Astrocyte of the spinal cord (primary cell): Measurements from ENCODE around the gene PROSER2.

Experiments used
- DNase-seq: peaks from one replicate; pipeline ENCODE4 v3.0.0; 2011; ENCODE audit warnings: low read depth, low spot score
- H3K4me3 ChIP-seq: 2 replicates; pipeline ENCODE4 v1.5.1; 2011; ENCODE audit warnings: low read depth, mild to moderate bottlenecking, low read length, moderate library complexity
- in situ Hi-C: cut with HindIII; loops from 2 replicates; pipeline ENCODE4 v1.10.0; 2017; ENCODE audit warnings: low sequenced_read_pairs
- TF ChIP-seq, protein P1 (sequence below): IDR thresholded peaks from 2 replicates; pipeline ENCODE4 v1.5.1; 2012; ENCODE audit warnings: low read depth, mild to moderate bottlenecking, low read length, inconsistent platforms

PROSER2 gene

DNA sequence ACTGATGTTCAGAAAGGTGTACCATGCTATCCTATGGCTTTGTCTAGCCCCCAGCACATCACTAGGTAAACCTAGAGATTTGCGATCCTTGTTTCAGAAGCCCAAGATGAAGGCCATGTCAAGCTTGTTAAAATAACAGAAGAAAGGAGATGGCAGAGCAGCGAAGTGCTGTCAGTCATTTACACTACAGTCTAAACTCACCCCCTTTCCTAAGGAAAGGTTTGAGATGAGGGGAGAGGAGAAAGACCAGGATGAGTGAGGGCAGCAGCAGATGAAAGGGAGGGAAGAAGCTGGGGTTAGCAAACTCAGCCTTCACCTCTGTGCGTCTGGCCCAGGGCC, 74.8 kb downstream of the PROSER2 start:
- DNase-seq, result no peak
- H3K4me3 ChIP-seq, result no peak overlapping the region
- TF ChIP-seq, protein P1, sequence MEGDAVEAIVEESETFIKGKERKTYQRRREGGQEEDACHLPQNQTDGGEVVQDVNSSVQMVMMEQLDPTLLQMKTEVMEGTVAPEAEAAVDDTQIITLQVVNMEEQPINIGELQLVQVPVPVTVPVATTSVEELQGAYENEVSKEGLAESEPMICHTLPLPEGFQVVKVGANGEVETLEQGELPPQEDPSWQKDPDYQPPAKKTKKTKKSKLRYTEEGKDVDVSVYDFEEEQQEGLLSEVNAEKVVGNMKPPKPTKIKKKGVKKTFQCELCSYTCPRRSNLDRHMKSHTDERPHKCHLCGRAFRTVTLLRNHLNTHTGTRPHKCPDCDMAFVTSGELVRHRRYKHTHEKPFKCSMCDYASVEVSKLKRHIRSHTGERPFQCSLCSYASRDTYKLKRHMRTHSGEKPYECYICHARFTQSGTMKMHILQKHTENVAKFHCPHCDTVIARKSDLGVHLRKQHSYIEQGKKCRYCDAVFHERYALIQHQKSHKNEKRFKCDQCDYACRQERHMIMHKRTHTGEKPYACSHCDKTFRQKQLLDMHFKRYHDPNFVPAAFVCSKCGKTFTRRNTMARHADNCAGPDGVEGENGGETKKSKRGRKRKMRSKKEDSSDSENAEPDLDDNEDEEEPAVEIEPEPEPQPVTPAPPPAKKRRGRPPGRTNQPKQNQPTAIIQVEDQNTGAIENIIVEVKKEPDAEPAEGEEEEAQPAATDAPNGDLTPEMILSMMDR, result no peak
- in situ Hi-C loops, result no loop called here

DNA sequence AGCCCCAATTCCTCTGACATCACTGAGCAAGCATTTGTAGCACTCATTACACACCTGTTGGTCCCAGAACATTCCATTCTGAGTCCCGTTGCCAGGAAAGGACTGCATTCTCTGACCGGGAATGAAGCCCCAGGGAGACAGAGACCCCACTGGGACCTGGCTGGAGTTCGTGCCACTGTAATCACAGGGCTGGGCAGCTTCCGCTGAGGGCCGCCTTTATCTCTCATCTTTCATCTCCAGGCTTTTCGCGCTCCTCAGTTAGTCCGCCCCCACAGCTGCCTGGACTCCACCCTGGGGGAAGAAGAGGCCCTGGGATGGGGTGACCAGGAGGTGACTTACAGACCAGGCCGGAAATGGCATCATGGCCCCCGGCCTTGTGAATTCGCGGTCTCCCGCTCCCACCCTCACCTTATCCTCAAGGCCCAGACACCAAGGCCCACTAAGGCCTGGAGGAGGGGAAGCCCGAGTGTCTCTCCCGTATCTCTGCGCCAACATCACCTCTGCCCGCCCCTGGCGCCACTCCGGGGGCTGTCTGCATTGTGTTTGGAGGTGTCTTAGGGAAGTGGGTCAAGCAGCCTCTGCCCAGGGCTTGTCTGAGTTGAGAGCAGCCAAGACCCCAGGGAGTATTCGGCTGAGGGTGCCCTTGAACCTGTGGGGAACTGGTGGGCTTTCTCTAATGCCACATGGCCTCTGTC, 75.4 kb downstream of the PROSER2 start:
- in situ Hi-C loops, result no loop called here
- TF ChIP-seq, protein P1, result no peak
- DNase-seq, result peak; percentile 11

GRCh38 chr10:11899067-11899876, 76.1 kb downstream of the PROSER2 start:
- in situ Hi-C loops, result no loop called here
- TF ChIP-seq, protein P1, result no peak
- H3K4me3 ChIP-seq, result no peak overlapping the region
- DNase-seq, result no peak

More for the DNA sequence above, 75.4 kb downstream of the PROSER2 start:
- no peak overlapping the region for H3K4me3 ChIP-seq

DNA sequence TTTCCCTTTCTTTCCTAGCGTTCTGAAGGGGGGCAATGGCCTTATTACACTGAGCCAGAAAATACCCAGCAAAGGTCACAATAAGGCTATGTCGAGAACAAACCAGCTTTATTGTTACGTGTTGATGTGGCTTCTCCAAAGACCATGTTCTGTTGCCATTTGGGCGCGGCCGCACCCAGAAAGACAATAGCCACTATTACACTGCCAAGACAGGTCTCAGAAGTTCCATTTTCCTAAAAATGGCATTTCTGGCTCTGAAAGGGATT, 77.8 kb downstream of the PROSER2 start:
- in situ Hi-C loops, result no loop called here
- H3K4me3 ChIP-seq, result no peak overlapping the region
- DNase-seq, result no peak
- TF ChIP-seq, protein P1, result no peak

GRCh38 chr10:11901454-11901832, 78.3 kb downstream of the PROSER2 start:
- in situ Hi-C loops, result no loop called here
- H3K4me3 ChIP-seq, result no peak overlapping the region
- TF ChIP-seq, protein P1, result no peak
- no peak for DNase-seq

DNA sequence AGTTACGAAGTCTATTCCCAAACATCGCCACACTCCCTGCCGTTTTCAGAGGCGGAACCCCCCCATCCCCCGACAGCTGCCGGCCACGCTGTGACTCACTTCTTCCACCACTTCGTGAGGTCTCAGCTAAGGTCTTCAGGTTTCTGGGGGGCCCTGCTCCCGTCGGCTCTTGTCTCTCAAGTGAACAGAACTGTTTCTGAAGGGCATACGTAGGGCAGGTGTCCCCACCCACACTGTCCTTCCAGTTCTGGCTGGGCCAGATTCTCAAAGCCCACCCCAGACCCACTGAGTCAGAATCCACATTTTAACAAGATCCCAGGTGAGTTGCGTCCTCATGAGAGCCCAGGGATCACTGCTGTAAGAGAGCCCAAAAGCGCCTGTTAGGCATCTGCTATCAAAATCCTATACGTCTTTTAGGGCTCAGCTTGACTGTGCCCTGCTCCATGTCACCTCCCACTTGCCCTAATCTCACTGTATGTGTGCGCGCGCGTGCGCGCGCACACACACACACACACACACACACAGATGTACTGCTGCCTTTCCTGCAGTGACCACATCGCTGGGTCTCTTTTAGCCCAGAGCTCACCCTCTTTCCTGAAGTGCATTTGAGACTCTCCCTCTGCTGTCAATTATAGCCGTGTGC, 78.8 kb downstream of the PROSER2 start:
- TF ChIP-seq, protein P1, result no peak
- in situ Hi-C loops, result no loop called here
- DNase-seq, result peak; percentile 8
- H3K4me3 ChIP-seq, result no peak overlapping the region
